GM20000 (cell line): ENCODE results near the gene CCDC170.
"Not testable (repeated sequence)": the region's sequence is repeated elsewhere in the genome, so short reads cannot be mapped to it uniquely, and the experiment has no call there.

ENCODE experiments used
- DNase-seq: peaks from one replicate; pipeline ENCODE4 v3.0.0; 2012; ENCODE audit warnings: low spot score
- CTCF ChIP-seq: IDR thresholded peaks from 2 replicates; pipeline ENCODE4 v1.5.1; 2012; ENCODE audit warnings: mild to moderate bottlenecking, control low read depth; ENCODE audit errors: extremely low read depth, missing control alignments

Gene CCDC170

GRCh38 chr6:151452750-151453427 is 40.9 kb upstream of the CCDC170 start:
- DNase-seq: no peak
- no peak for TF ChIP-seq CTCF

GRCh38 chr6:151455751-151456398 is 37.9 kb upstream of the CCDC170 start:
- not testable (repeated sequence) for DNase-seq

GRCh38 chr6:151461673-151462072 is 32.1 kb upstream of the CCDC170 start:
- DNase-seq: no peak
- no peak for TF ChIP-seq CTCF

GRCh38 chr6:151464702-151465101 is 29.1 kb upstream of the CCDC170 start:
- DNase-seq: no peak
- no peak for TF ChIP-seq CTCF

- peak; percentile 63 for TF ChIP-seq CTCF
- peak; percentile 53 for DNase-seq
Measured at GRCh38 chr6:151475653-151476523, 17.9 kb upstream of the CCDC170 start.

- TF ChIP-seq CTCF: no peak
- no peak for DNase-seq
Measured at GRCh38 chr6:151477726-151478125, 16.1 kb upstream of the CCDC170 start.

GRCh38 chr6:151478670-151479069 is 15.1 kb upstream of the CCDC170 start:
- TF ChIP-seq CTCF: no peak
- DNase-seq: no peak
